HCEC 1CT (cell line): ENCODE measurements around the gene ADGRB2.
"Not testable (repeated sequence)": the region's sequence is repeated elsewhere in the genome, so short reads cannot be mapped to it uniquely, and the experiment has no call there.

ENCODE experiments used
- DNase-seq: peaks from one replicate; pipeline ENCODE4 v3.0.0-alpha.2; 2017

The ADGRB2 gene

DNA sequence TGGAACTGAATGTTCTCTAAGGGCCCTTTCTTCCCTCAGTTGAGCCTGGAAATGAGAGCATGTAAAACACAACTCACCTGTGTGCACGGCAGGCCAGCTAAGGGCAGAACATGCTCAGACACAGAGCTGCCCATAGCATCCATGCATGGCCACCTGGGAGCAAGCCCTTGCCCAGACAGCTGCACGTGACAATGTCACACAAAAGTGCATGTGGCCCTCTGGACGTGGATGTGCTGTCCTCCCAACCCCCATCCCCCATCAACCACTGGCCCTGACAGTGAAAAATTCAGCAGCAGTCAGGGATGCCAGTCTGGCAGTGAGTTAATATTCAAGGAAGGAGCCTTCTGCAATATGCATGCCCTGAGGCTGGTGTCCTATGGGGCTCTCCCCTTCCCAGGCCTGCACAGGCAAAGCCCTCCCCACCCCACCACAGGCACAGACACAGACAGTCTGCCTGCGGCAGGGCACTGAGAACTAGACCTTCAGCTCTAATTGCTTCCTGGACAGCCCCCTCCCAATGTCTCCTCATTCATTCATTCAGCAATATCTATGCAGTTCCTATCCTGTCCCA lies 45.7 kb downstream of the ADGRB2 start:
- no peak for DNase-seq

DNA sequence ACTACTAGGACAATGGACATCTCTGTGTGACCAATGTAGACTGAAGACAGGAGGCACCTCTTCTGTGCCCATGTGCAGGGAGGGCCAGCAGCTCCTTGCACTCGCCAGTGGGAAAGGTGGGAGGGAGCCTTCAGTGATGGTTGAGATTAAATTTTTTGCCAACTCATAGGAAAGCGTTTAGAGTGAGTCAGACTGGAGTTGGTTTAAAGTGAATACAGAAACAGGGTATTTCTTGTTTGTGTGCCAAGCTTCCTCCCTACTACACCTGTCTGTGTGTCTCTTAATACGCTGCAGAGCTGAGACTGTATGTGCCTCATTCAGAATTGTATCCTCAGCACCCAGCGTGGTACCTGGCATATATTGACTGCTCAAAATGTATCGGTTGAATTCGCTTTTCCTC lies 46.8 kb downstream of the ADGRB2 start:
- no peak for DNase-seq

DNA sequence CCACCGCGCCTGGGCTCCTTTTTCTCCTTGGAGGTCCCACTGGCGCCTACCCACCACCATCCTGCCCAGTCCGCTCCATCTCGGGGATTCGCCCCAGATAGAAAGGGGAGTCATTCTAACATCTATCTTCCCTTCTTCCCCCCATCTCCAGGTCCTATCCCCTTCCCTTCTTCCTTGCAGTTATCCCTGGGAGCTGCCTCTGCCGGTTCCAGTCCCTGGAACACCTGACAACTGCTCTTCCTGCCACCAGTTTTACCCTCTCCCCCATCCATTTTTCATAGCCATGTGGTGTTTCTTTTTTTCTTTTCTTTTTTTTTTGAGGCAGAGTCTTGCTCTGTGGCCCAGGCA lies 48.3 kb downstream of the ADGRB2 start:
- DNase-seq = no peak

DNA sequence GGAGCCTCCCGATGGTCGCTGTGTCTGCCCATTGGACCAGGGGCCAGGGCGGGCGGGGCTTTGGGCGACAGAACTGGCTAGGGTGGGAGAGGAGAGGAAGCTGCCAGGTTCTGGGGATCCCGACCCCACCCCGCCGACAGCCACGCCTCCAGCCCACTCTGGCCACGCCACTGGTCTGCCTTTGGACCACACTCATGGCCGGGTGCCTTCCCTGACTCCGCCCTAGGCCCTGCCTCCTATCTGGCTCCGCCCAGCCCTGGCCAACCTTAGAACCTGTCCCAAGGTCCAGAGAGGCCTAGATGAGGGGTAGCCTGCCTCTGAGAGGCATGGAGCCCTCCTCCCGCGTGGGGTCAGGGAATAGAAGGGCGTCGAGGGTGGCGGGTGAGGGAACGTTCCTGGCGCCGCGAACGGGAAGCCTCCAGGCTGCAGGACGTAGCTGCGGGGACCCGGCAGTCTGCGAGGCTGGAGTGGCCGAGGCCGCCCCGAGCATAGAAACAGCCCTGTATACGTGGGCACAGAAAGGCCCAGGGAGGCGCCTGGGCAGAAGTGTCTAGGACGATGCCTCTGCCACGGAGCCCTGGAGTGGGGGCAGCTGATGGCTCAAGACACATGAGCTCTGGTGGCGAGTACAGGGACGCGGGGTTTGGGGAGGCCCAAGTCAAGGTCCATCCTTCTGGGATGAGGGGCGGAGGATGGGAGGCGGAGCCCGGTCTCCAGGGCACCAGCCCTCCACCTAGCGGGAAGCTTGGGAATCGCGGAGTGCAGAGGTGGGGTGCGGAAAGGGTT lies 48.9 kb downstream of the ADGRB2 start:
- peak; percentile 95 for DNase-seq

DNA sequence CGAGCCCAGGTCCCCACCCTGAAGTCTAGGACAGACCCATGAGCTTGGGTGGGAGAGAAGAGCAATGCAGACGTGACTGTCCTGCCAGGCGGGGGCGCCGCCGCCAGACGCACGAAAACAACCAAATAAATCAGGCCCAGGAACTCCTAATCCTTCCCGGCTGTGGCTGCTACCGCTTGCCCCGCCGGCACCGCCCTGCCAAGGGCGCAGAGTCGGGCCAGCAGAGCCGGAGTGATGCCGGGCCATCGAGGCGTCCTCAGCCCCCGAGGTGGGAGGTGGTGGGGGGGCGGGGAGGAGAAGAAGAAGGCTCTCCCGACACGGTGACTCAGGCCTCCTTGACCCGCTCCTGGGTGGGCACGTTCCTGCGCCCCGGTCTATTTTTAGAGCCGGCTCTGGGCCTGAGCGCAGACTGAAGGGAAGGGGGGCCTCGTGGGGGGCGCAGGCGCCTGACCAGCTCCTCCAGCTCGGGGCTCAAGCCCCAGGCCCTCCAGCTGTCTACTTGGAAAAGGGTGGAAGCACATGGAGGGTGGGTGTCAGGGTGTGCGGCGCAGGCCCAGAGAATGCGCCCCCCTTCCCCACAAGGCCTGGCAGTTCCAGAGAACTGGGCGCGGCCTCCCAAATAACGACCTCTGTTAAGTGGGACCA lies 49.6 kb downstream of the ADGRB2 start:
- DNase-seq = peak; percentile 84

DNA sequence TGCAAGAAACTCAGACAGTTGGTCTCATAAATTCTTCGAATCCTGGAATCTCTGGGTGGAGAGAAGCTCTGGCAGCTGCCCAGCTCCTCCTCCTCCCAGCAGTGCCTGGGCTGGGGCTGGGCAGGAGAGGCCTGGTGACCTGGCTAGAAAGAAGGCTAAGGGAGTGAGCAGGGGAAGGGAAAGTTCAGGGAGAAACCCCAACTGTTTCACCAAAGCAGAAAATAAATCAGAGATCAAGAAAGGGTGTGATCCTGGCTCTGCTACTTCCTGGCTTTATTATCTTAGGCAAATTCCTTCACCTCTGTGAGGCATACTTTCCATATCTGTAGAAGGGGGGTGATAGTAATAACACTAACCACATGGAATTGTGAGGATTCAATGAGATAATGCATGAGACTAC lies 51.5 kb downstream of the ADGRB2 start:
- peak; percentile 75 for DNase-seq

DNA sequence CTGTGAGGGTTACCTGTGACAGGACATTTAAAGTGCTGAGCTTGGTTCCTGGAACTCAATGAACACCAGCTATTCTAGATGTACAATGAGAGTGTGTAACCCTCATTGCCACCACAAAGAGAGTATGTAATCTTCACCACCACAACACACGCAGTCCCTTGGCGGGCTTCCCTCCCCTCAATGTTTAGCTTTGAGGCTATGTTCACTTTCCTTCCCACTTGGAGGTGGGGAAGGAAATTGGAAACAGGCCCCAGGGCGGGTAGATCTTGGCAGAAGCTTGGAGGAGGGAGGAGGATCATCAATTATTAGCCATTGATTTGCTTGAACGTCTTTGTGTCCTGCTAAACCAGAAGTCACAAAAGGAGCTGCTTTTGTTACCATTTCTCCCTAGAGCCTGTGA lies 52.1 kb downstream of the ADGRB2 start:
- DNase-seq = no peak

DNA sequence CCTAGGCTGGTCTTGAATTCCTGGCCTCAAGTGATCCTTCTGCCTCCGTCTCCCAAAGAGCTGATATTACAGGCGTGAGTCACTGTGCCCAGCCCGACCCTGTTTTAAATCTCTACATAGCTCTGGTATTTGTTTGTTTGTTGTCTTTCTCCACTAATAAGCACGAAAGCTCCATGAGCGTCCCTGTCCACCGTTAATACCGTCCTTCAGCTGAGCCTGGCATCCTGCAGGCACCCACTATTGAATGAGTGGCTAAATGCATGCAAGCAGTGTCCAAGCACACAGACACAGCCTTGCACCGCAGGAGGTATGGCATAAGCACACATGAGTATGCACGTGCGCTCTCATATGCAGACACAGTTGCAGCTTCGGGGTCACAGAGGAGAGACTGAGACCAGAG lies 55.8 kb downstream of the ADGRB2 start:
- peak; percentile 4 for DNase-seq

DNA sequence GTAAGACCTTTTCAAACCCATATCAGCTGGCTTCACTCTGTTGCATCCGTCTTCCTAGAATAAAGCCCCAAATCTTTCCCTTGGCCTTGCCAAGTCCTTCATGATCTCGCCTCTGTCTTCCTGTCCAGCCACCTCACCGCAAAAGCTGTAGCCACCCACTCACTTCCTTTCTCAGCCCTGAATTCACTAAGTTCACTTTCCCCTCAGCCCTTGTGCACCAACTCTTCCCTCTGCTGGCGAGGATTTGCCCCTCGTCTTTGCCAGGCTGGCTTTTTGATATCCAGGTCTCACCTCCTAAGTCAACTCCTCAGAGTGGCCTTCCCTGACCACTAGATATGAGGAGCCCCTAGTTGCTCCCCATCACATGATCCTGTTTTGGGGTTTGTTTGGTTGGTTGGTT lies 56.4 kb downstream of the ADGRB2 start:
- peak; percentile 75 for DNase-seq

DNA sequence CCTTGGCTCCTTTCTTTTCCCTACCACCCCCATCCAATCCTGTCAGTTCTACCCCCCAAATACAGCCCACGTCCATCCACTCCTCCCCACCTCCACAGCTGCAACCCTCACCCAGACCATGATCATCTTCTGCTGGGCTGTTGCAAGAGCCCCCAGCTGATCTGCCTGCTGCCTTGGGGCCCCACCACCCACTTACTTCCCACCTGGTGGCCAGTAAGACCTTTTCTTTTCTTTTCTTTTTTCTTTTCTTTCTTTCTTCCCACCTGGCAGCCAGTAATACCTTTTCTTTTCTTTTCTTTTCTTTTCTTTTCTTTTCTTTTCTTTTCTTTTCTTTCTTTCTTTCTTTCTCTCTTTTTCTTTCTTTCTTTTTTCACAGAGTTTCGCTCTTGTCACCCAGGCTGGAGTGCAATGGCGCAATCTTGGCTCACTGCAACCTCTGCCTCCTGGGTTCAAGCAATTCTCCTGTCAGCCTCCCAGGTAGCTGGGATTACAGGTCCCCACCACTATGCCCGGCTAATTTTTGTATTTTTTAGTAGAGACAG lies 57.0 kb downstream of the ADGRB2 start:
- not testable (repeated sequence) for DNase-seq

DNA sequence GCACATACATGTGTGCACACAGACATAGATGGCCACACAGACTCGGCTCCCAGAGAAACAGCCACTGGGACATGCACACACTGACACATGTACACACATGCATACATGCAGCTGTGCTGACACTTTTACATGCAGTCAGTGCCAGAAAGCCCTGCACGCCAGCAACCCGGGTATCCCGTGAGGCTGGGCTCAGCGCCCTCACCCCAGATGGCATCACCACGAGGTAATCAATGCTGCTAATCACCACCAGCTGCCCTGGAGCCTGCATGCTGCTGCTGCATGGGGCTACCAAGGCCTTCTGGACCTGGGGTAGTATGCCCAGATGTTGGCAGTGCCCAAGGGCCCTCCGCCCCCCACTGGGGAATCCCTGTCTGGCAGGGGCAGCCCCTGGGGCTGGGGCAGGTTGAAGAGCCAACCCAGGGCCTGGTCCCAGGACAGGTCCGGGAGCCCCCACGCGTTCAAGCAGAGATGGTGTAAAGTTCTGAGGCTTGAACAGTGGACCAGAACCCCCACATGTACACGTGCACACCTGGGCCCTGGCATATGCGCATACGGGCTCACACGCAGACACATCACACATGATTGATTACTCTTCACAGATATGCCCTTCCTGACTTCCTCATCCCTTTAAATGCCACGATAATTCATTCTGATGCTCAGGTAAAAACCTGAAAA lies 57.6 kb downstream of the ADGRB2 start:
- DNase-seq = no peak

DNA sequence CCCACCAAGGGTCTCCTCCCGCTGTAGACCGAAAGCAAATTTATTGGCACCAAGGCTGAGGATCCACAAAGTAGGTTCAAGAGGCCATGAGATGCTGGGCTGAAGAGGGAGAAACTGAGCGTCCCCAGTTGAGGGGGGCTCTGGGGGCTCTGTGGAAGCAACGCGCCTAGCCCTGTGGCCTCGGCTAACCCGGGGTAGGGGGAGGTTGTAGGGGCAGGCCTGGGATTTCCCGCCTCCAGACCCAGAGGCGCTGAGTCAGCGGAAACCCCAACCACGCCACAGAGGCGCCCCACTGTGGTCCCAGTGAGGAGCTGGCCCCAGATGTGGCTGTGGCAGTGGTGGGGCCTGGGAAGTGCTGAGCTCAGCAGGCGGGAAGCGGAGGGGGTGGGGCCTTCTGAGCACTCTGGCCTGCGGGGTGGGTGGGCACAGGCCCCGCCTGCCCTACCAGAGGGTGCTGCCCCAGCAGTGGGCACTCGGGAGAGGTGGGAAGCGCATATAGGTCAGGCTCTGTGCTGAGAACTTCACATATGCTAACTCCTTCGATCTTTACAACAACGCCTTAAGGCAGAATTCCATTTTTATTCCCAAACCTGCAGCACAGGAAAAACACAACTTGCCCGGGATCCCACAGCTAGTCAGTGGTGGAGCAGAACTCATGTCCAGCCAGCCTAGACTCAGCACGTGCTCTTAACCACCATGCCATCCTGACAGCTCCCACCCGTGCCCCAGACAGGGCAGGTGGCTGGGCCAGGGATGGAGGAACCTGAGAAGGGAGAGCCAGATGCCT lies 58.9 kb downstream of the ADGRB2 start:
- peak; percentile 75 for DNase-seq

DNA sequence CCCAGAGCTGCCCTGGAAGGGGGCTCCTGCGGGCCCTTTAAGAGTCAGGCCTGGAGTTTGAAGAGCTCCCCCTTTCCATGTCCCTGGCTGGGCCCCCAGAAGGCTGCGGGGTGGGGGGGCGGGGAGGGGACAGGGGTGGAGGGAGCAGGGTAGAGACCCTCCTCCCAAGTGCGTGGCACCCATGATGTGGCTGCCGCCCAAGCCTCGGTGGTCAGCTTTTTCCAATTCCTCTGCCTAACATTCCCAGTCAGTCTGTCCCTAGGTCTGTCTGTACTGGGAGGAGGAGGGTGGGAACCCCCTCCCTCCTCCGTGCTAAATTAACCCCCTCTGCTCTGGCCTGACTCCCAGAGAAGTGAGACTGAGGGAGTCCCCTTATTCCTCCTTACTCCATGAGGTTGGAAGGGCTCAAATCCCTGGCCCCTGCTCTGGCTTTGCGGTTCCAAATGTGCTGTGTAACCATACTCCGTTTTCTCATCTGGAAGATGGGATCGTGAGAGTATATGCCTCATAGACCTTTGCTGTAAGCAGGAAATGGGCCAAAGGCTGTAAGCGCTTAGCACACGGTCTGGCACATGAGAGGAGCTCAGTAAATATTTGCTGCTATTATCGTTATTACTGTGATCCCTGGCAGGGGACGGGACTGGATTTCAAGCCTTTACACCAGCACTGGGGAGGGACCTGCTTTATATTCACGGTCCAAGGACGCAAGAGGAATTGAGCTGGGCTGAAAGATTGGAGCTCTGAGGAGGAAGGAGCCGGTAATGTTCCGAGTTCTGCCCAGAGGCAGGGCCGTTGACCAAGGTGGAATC lies 59.7 kb downstream of the ADGRB2 start:
- peak; percentile 58 for DNase-seq

DNA sequence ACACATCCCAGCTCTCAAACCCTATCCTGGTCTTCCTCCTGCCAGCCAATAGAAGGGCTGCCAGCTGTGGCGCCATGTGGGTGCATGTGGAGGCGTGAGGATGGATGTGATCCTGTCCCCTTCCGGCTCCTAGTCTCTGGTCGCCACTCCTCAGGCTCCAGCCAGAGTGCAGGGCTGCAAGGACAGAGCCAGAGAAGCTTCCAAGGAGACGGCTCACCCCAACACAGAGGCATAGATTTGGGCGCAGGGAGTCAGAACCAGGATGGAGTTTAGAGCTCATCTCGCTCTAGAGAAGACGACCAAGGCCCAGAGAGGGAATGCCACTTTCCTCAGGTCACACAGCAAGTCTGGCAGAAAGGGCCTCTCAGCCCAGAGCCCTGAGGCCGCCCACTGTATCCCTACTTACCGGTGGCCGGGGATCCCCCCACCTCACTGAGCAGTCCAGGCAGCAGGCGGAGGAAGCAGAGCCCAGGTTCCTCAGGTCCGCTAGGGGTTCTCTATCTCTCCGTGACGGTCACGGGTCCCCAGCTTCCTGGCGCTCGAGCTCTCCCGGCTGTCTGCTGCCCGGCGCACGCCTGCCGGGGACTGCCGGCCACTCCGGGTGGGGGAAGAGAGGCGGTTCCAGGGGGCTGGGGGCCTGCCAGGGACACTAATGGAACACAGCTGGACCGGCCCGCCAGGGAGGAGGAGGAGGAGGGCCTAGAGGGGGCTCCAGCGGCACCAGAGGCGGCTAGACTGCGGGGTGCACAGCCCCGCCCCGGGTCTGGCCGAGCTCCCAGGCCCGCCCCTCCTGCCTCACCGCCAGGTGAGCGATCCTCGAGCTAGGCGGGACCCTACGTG lies 60.5 kb downstream of the ADGRB2 start, which contains the start of gene COL16A1:
TSS of gene COL16A1 (minus strand) at position 587 of the 840 bp plus-strand sequence. CDS start 1,824 bp downstream, outside the sequence.
- DNase-seq = peak; percentile 43

DNA sequence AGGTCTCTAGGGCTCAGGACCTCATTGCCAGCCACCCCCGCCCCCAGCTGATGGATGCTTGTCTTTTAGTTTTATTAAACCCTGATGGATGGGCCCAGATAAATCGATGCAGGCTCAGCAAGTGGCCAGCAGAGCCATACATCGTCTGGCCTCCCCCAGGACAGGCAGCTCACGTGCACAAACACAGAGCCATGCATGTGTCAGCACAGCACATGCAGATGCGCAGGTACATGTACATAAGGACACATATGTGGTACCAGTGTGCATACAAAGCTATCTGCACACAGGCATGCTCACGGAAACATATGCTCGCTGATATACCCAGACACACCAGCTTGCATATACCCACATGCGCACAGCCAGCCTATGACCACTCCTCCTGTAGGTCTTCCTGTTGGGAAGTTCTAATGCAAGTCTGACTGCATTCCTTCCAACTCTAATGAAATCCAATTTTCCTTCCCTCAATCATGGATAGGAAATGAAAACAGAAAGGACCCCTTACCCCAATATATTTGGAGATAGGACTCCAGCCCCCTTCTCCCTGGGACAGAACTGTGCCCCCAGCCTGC lies 61.2 kb downstream of the ADGRB2 start:
- DNase-seq = peak; percentile 4

DNA sequence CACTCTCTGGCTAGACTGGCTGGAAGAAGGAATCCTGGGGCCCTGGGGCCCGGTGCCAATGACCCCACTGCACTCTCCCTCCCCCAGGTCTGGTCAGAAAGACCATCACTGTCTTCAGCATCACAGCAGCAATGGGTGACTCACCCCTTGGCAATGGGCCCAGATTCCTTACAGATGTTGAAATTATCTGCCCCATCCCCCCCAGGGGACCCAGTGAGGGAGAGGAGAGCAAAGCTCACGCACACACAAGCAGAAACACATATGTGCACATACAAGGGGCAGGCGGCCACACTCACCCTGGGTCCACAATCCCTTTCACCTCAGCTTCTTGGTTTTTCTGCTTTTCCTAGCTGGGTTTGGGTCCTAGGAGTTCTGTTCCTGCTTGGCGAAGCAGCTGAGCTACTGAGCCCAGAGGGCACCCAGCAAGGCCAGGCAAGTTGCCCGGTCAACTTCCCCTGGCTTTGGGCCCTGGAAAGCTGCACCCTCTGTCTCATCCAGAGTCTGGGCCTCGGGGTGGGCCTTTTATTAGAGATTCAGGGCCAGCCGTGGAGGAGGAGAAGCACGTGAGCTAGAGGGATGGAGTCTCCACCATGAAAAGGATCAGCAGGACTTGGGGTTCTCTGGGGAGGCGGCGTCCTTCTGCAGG lies 62.9 kb downstream of the ADGRB2 start:
- peak; percentile 92 for DNase-seq

DNA sequence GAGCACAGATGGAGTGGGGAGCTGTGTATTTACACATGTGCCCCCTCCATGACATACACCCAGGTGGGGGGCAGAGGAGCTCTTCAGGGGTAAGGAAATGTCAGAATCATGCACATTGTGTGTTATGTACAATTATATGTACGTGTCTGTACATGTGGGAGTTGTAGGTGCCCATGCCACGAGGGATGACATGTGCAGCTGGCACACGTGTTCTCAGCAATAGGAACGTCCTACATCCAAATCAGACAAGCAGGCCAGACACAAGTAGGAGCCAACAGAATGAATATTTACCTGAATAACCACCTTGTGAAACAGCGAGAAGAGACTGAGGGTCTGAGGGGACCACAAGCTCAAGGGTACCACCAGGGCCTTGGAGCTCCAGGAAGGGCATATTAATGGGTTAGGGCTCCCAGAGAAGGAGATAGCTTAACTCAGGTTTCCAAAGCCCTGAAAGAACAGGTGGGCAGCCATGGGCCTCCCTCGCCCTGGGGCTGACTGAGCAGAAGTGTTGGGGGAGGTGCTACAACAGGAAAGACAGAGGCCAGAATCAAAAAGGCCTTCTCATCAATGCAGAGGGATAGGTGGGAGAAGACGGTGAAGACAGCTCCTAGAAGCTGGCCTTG lies 63.6 kb downstream of the ADGRB2 start:
- no peak for DNase-seq

DNA sequence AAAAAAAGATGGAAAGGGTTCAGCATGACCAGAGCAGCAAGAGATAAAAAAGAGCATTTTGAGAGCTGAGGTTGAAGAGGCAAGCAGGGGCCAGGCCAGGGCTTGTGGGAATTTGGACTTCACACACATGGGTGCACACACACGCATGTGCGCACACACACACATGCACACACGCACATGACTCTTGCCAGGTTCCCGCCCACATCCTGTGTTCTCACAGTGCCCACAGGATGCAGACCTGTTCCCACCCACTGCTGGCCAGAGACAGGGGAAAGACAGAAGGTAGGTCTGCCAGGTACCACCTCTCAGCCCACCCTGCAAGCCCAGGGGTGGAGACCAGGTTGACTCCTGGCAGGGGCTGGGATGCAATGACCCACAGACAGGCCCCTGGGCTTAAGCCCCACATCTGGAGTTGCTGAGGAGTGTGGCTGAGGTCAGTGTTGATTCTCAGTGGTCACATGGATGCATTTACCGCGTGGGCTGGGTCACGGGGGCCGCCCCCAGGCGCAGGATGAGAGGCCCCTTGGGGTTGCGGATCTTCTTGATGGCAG lies 64.7 kb downstream of the ADGRB2 start:
- no peak for DNase-seq
